K562 (cell line): ENCODE results near the gene PIEZO2. TPM values are rescaled to one million over a fixed set of nuclear protein-coding genes. Genes with fewer than 3 reads are reported as not detected.

Source experiments
- ATAC-seq: fragments of 200-7000 bp; cut with Tn5 transposase; 3 replicates; pipeline ENCODE4 v1.9.1; 2020; ENCODE audit warnings: moderate library complexity
- BruUV-seq: library from RNA; stranded (reverse); fragments of 400-500 nt; replicated peaks from 2 replicates; lab custom pipeline; 2021; lab: Mats Ljungman, UMichigan
- CTCF ChIA-PET: fragments of 300-600 bp; formaldehyde crosslinking; extraction: SDS; loops from one replicate; lab custom pipeline; 2021; ENCODE audit warnings: low intra/inter-chr PET ratio; lab: Yijun Ruan, JAX
- POLR2A ChIA-PET: fragments of 300-600, 350-650 bp; sonication (Branson Sonifier 250); formaldehyde crosslinking; extraction: SDS; loops from one replicate; lab custom pipeline; 2021; ENCODE audit warnings: antibody characterized with exemption, inconsistent platforms; lab: Yijun Ruan, JAX
- DNase-seq, 4 experiments: peaks; one replicate each; pipeline versions ENCODE4 v3.0.0 to v3.0.0-alpha.2; 2011 to 2018; ENCODE audit warnings: low spot score in 3 of 4, mixed read lengths in 3 of 4; ENCODE audit errors: extremely low read depth in 1 of 4
- FAIRE-seq: peaks from 2 replicates; lab custom pipeline; 2011; peaks lifted over from hg19 to GRCh38; lab: Jason Lieb, UNC
- H2AFZ ChIP-seq: 2 replicates; pipeline ENCODE4 v1.6.0; 2011; ENCODE audit warnings: low read depth, low read length, control low read depth, inconsistent platforms
- H3K27ac ChIP-seq: fragments of 200-600 bp; 3 replicates; pipeline ENCODE4 v1.8.0; 2011; ENCODE audit warnings: low read depth, mild to moderate bottlenecking, control low read depth, inconsistent platforms, low read length, moderate library complexity, mixed read lengths; ENCODE audit errors: extremely low read depth
- H3K27me3 ChIP-seq, 2 experiments: fragments of 300-600 bp in 1 of 2; 2 replicates in 1 of 2; 3 replicates in 1 of 2; pipeline versions ENCODE4 v1.6.0 to v1.8.0; 2011; ENCODE audit warnings: inconsistent platforms in 2 of 2, low read length in 2 of 2, mild to moderate bottlenecking in 1 of 2, mixed read lengths in 1 of 2, moderate library complexity in 1 of 2; ENCODE audit not compliant: control insufficient read depth in 2 of 2, insufficient read depth in 2 of 2
- H3K36me3 ChIP-seq: fragments of 300-600 bp; 3 replicates; pipeline ENCODE4 v1.8.0; 2011; ENCODE audit warnings: mild to moderate bottlenecking, low read length, inconsistent platforms; ENCODE audit not compliant: control insufficient read depth, insufficient read depth
- H3K4me1 ChIP-seq, 2 experiments: fragments of 200-600 bp in 1 of 2; replicated peaks in 1 of 2; 2 replicates in 1 of 2; 3 replicates in 1 of 2; pipeline versions ENCODE4 v1.5.1 to v1.8.0; 2011; ENCODE audit warnings: inconsistent platforms in 2 of 2, low read length in 2 of 2, mild to moderate bottlenecking in 1 of 2, mixed read lengths in 1 of 2, moderate library complexity in 1 of 2; ENCODE audit not compliant: control insufficient read depth in 2 of 2, insufficient read depth in 2 of 2
- H3K4me2 ChIP-seq: 2 replicates; pipeline ENCODE4 v1.6.1; 2011; ENCODE audit warnings: low read length, control low read depth, inconsistent platforms, mixed read lengths; ENCODE audit not compliant: insufficient read depth
- H3K4me3 ChIP-seq: fragments of 200-600 bp; sonication (generic), shearing (Covaris generic); 2 replicates; pipeline ENCODE4 v1.5.1; 2016; ENCODE audit warnings: control low read depth, inconsistent platforms
- H3K79me2 ChIP-seq: fragments of 200-600 bp; 3 replicates; pipeline ENCODE4 v1.8.0; 2011; ENCODE audit warnings: low read length, inconsistent platforms; ENCODE audit not compliant: control insufficient read depth, insufficient read depth
- H3K9ac ChIP-seq, 2 experiments: 2 replicates each; pipeline versions ENCODE4 v1.6.0 to v1.6.1; 2011; ENCODE audit warnings: low read depth in 2 of 2, low read length in 2 of 2, control low read depth in 1 of 2, inconsistent platforms in 1 of 2, mild to moderate bottlenecking in 1 of 2, mixed read lengths in 1 of 2; ENCODE audit not compliant: insufficient read depth in 1 of 2
- H3K9me1 ChIP-seq: one replicate; pipeline ENCODE4 v1.6.0; 2011; ENCODE audit warnings: inconsistent platforms, mild to moderate bottlenecking, low read length, moderate library complexity; ENCODE audit not compliant: control insufficient read depth, insufficient read depth
- H3K9me3 ChIP-seq: replicated peaks from 2 replicates; pipeline ENCODE4 v1.5.1; 2011; ENCODE audit warnings: low read depth, low read length, inconsistent platforms; ENCODE audit not compliant: control insufficient read depth, insufficient read depth
- H4K20me1 ChIP-seq: replicated peaks from 2 replicates; pipeline ENCODE4 v1.6.1; 2011; ENCODE audit warnings: low read length, inconsistent platforms, mixed read lengths; ENCODE audit not compliant: control insufficient read depth, insufficient read depth
- ASH1L ChIP-seq: fragments of 450-650 bp; IDR thresholded peaks from 2 replicates; pipeline ENCODE4 v1.6.1; 2018; ENCODE audit warnings: borderline replicate concordance, mild to moderate bottlenecking, low read depth; ENCODE audit not compliant: partially characterized antibody
- BDP1 ChIP-seq: IDR thresholded peaks from 3 replicates; pipeline ENCODE4 v1.6.1; 2011; ENCODE audit not compliant: insufficient read length, insufficient read depth
- CHAMP1 ChIP-seq: fragments of 450-650 bp; IDR thresholded peaks from 2 replicates; pipeline ENCODE4 v1.6.1; 2016; ENCODE audit warnings: mild to moderate bottlenecking
- DACH1 ChIP-seq: fragments of 450-650 bp; IDR thresholded peaks from 2 replicates; pipeline ENCODE4 v1.6.1; 2018; ENCODE audit not compliant: partially characterized antibody
- DLX4 ChIP-seq: fragments of 250-450 bp; sonication (Bioruptor Pico); IDR thresholded peaks from 2 replicates; pipeline ENCODE4 v1.6.1; 2021; ENCODE audit warnings: mild to moderate bottlenecking
- ETV6 ChIP-seq, 3 experiments: fragments of 150-350 bp in 1 of 3; sonication (generic) in 1 of 3; formaldehyde crosslinking in 1 of 3; IDR thresholded peaks; 2 replicates each; pipeline versions ENCODE4 v1.6.1 to v1.8.0; 2014 to 2022; ENCODE audit warnings: borderline replicate concordance in 2 of 3, low read depth in 2 of 3, antibody characterized with exemption in 1 of 3, low read length in 1 of 3, mild to moderate bottlenecking in 1 of 3, missing genetic modification reagents in 1 of 3
- KAT2B ChIP-seq: IDR thresholded peaks from one replicate; pipeline ENCODE4 v1.6.1; 2012; ENCODE audit warnings: low read depth, mild to moderate bottlenecking, control low read depth, inconsistent platforms, low read length, moderate library complexity
- LEF1 ChIP-seq: fragments of 450-650 bp; IDR thresholded peaks from 2 replicates; pipeline ENCODE4 v1.6.1; 2016; ENCODE audit warnings: mild to moderate bottlenecking
- MXI1 ChIP-seq: IDR thresholded peaks from 2 replicates; pipeline ENCODE4 v1.6.1; 2011; ENCODE audit warnings: low read depth, mild to moderate bottlenecking, improper control_type of control experiment, low read length
- PHB ChIP-seq: fragments of 250-450 bp; sonication (Bioruptor Pico); IDR thresholded peaks from 2 replicates; pipeline ENCODE4 v1.5.0; 2021
- SRF ChIP-seq, 2 experiments: fragments of 250-450, 450-650 bp in 1 of 2; sonication (Bioruptor Pico) in 1 of 2; sonication (generic) in 1 of 2; formaldehyde crosslinking; IDR thresholded peaks; 2 replicates each; pipeline versions ENCODE4 v1.5.0 to v1.5.1; 2020 to 2022; ENCODE audit warnings: mild to moderate bottlenecking in 1 of 2, missing genetic modification reagents in 1 of 2
- WGBS: fragments of 100-300 bp; shearing (Covaris generic); methylation state at CpG from one replicate; pipeline ENCODE4 v1.1.6; 2016; ENCODE audit warnings: low coverage, mixed read lengths; ENCODE audit not compliant: insufficient coverage; ENCODE audit errors: missing lambda C conversion rate; 5-methylcytosine and 5-hydroxymethylcytosine counted together
- in situ Hi-C: fragments of 300-500 bp; cut with MboI; formaldehyde crosslinking; loops from 4 replicates; pipeline ENCODE4 v1.15.0; 2018; ENCODE audit warnings: inconsistent platforms, mixed read lengths
- intact Hi-C: fragments of 100-400 bp; cut with micrococcal nuclease; formaldehyde crosslinking; loops from 2 replicates; pipeline ENCODE4 v1.14.2; 2022
- polyA plus RNA-seq, 8 experiments: library from polyadenylated mRNA; depleted of rRNA in 4 of 8; stranded (reverse) in 5 of 8; unstranded in 3 of 8; fragments of >200 nt; fragmentation: Nextera tagmentation in 2 of 8; fragmentation: Illumina TruSeq in 1 of 8; extraction: Ambion mirVana in 2 of 8; extraction: Trizol in 1 of 8; gene quantifications; 2 replicates each; pipeline versions ENCODE4 v1.2.1 to v1.2.3, GENCODE V29; 2011 to 2014; ENCODE audit warnings: inconsistent platforms in 1 of 8, missing spikeins in 1 of 8
- total RNA-seq, 7 experiments: library from RNA; depleted of rRNA in 6 of 7; stranded (reverse); fragments of >200 nt in 6 of 7; fragmentation: Illumina TruSeq in 2 of 7; extraction: Trizol in 2 of 7; gene quantifications; 2 replicates each; pipeline versions ENCODE4 v1.2.1 to v1.2.3, GENCODE V29; 2011 to 2021; ENCODE audit warnings: low replicate concordance in 1 of 7
- TF ChIP-seq, protein P1 (sequence below): fragments of 450-650 bp; IDR thresholded peaks from 2 replicates; pipeline ENCODE4 v1.6.1; 2016; ENCODE audit warnings: low read depth

The PIEZO2 gene
- total and polyA plus RNA-seq, 9 of the 15 experiments (the other 6 are each of a cell fraction or from before 2014, with no cell fraction given): 0.54 to 4.1 (median 2.0) TPM

DNA sequence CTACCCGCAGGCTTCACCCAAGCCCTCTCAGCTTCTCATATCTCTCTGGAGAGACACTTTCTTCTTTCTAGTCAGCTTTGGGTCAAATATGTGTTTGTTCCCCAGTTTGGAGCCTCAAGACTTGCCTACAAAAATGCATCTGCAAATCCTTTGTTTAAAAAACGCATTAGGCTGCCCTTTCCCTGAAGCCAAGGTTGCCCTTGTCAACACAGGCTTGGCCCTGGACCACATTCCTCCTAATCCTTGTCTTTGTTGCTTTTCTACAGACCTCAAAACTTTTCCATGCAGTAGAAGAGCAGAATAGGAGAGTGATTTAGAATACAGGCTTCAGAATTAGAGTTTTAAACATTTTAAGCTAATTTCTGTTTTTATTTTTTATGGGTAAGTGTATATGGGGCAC is 315.7 kb downstream of the PIEZO2 start:
- intact Hi-C loops (no loop called here), in situ Hi-C loops (no loop called here)
- H3K27ac ChIP-seq: no peak overlapping the region
- ChIA-PET POLR2A (no interaction called here), CTCF (no interaction called here)
- no peak overlapping the region for H3K4me2 ChIP-seq
- no peak overlapping the region for H2AFZ ChIP-seq
- 6% methylated on average over 2 of the region's 2 CpGs for WGBS
- no peaks in the 10 kb centered on the region for H3K36me3 ChIP-seq
- 0 out of 5 replicates have a peak, but pooled peaks cover 0 to 4% of the 10 kb centered on the region in 2 experiments for H3K27me3 ChIP-seq
- no peaks in the 10 kb centered on the region for H3K9me3 ChIP-seq
- no peaks in the 10 kb centered on the region for H3K79me2 ChIP-seq
- no TSS peak for BruUV-seq
- no peaks in the 10 kb centered on the region; a peak in 1 of 5 replicates for H3K4me1 ChIP-seq
- DNase-seq: no peak
- no peaks in the 10 kb centered on the region for H3K9me1 ChIP-seq
- no peak overlapping the region for H3K4me3 ChIP-seq
- ATAC-seq: no peak
- no peaks in the 10 kb centered on the region for H4K20me1 ChIP-seq
- FAIRE-seq: no peak
- H3K9ac ChIP-seq: no peak overlapping the region
- TF ChIP-seq DLX4 (CRISPR knock-in tag): no peak
- no peak for TF ChIP-seq LEF1
- no peak for TF ChIP-seq MXI1
- no peak for TF ChIP-seq KAT2B
- TF ChIP-seq SRF (CRISPR knock-in tag; IDR thresholded peaks at IDR 0.05): no peak
- TF ChIP-seq, protein P1, sequence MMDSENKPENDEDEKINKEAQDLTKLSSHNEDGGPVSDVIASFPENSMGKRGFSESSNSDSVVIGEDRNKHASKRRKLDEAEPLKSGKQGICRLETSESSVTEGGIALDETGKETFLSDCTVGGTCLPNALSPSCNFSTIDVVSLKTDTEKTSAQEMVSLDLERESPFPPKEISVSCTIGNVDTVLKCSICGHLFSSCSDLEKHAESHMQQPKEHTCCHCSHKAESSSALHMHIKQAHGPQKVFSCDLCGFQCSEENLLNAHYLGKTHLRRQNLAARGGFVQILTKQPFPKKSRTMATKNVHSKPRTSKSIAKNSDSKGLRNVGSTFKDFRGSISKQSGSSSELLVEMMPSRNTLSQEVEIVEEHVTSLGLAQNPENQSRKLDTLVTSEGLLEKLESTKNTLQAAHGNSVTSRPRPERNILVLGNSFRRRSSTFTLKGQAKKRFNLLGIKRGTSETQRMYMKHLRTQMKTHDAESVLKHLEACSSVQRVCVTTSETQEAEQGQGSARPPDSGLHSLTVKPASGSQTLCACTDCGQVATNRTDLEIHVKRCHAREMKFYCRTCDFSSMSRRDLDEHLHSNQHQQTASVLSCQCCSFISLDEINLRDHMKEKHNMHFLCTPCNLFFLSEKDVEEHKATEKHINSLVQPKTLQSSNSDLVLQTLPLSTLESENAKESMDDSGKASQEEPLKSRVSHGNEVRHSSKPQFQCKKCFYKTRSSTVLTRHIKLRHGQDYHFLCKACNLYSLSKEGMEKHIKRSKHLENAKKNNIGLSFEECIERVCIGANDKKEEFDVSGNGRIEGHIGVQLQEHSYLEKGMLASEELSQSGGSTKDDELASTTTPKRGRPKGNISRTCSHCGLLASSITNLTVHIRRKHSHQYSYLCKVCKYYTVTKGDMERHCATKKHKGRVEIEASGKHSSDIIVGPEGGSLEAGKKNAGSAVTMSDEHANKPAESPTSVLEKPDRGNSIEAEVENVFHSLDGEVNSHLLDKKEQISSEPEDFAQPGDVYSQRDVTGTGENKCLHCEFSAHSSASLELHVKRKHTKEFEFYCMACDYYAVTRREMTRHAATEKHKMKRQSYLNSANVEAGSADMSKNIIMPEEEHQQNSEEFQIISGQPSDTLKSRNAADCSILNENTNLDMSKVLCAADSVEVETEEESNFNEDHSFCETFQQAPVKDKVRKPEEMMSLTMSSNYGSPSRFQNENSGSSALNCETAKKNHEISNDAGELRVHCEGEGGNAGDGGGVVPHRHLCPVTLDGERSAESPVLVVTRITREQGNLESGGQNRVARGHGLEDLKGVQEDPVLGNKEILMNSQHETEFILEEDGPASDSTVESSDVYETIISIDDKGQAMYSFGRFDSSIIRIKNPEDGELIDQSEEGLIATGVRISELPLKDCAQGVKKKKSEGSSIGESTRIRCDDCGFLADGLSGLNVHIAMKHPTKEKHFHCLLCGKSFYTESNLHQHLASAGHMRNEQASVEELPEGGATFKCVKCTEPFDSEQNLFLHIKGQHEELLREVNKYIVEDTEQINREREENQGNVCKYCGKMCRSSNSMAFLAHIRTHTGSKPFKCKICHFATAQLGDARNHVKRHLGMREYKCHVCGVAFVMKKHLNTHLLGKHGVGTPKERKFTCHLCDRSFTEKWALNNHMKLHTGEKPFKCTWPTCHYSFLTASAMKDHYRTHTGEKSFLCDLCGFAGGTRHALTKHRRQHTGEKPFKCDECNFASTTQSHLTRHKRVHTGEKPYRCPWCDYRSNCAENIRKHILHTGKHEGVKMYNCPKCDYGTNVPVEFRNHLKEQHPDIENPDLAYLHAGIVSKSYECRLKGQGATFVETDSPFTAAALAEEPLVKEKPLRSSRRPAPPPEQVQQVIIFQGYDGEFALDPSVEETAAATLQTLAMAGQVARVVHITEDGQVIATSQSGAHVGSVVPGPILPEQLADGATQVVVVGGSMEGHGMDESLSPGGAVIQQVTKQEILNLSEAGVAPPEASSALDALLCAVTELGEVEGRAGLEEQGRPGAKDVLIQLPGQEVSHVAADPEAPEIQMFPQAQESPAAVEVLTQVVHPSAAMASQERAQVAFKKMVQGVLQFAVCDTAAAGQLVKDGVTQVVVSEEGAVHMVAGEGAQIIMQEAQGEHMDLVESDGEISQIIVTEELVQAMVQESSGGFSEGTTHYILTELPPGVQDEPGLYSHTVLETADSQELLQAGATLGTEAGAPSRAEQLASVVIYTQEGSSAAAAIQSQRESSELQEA: no peak
- TF ChIP-seq BDP1: no peak
- TF ChIP-seq ETV6 (IDR thresholded peaks at IDR 0.05; ENCODE audit: borderline replicate concordance in 1 of 2, low read depth in 2 of 2, low read length in 1 of 2): no peak
- no peak for TF ChIP-seq ETV6 (CRISPR knock-in tag; IDR thresholded peaks at IDR 0.05; ENCODE audit: borderline replicate concordance)
- TF ChIP-seq ASH1L: no peak
- no peak for TF ChIP-seq CHAMP1
- TF ChIP-seq DACH1: no peak
- TF ChIP-seq PHB: no peak
